ENCODE data around the gene LMOD3.

DNA sequence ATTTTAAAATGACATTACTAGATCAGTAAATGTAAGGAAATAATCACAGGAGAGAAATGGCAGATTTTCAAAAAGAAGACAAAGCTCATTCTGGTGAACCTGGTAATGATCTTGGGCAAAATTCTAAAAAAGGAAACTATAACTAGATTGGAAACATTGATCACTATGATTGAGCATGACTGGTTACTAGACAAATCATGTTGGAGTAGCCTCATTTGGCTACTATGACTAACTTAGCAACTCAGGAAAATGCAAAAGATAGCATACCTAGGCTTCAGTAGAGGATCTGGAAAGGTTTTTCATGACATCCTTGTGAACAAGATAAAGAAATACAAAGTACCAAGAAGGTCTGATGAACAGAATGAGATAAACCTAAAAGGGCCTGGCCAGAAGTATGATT lies 62.7 kb downstream of the LMOD3 start:
- TF ChIP-seq CTCF (IDR thresholded peaks at IDR 0.05; ENCODE audit: insufficient read depth, low read length, poor library complexity, severe bottlenecking) (no peak), EZH2phosphoT487 (conservative IDR thresholded peaks at IDR 0.05; ENCODE audit: low read length) (no peak)
